ENCODE data around the gene CENPX. TPM values are rescaled to one million over a fixed set of nuclear protein-coding genes. Genes with fewer than 3 reads are reported as not detected.

The CENPX gene
- total RNA-seq, 1 donor from 2014 or later = 61.3 TPM

DNA sequence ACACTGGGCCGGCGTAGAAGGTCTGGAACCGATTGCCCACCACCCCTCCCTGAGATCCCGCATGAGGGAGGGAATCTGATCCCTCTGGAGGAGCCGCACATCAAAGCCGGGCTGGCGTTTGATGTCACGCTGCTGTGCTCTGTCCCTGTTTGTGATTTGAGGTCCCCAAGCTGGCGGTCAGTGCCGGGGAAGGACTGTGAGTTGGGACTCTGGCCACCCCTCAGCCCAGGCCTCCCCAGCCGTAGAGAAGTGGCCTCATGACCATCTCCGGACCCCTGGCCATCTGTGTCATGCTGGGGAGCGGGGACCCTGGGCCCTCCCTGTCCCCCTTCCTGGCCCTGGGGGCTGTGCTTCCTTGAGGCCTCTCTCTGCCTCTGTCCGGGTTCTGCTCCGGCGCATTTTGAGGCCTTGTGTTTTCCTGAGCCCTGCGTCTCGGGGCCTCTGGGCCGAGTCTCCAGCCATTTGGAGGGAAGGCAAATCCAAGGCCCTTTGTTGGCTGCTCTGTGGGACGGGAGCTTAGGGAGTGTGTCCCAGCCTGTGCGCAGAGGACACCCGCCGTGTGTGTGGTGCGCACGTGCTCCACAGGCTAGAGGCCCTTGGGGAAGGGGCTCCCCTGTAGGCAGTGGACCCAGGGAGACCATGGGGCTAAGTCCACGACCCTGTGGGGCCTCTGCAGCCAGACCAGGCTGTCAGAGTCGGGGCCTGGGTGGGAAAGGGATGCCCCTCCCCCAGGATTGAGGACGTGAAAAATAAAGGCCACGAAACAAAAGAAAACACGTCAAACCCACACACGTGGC, 30.2 kb downstream of the CENPX start:
- no peak overlapping the region for H3K4me3 ChIP-seq (ENCODE audit: low read depth, low read length)
- peaks cover 4% of the 10 kb centered on the region for H3K36me3 ChIP-seq (ENCODE audit: control insufficient read depth, insufficient read depth, low read length)
- TF ChIP-seq CTCF (IDR thresholded peaks at IDR 0.05; ENCODE audit: insufficient read depth, low read length, poor library complexity, severe bottlenecking) = no peak
- DNase-seq (ENCODE audit: low read depth) = no peak
- H3K27me3 ChIP-seq (ENCODE audit: control insufficient read depth, insufficient read depth, low read length) = no peaks in the 10 kb centered on the region

- no peak overlapping the region for H3K4me3 ChIP-seq (ENCODE audit: low read depth, low read length)
- no peak for TF ChIP-seq CTCF (IDR thresholded peaks at IDR 0.05; ENCODE audit: insufficient read depth, low read length, poor library complexity, severe bottlenecking)
- H3K36me3 ChIP-seq (ENCODE audit: control insufficient read depth, insufficient read depth, low read length) = peaks cover 4% of the 10 kb centered on the region
- DNase-seq (ENCODE audit: low read depth) = peak; percentile 44
- H3K27me3 ChIP-seq (ENCODE audit: control insufficient read depth, insufficient read depth, low read length) = no peaks in the 10 kb centered on the region
Measured at GRCh38 chr17:81991684-81992305, 30.9 kb downstream of the CENPX start.

DNA sequence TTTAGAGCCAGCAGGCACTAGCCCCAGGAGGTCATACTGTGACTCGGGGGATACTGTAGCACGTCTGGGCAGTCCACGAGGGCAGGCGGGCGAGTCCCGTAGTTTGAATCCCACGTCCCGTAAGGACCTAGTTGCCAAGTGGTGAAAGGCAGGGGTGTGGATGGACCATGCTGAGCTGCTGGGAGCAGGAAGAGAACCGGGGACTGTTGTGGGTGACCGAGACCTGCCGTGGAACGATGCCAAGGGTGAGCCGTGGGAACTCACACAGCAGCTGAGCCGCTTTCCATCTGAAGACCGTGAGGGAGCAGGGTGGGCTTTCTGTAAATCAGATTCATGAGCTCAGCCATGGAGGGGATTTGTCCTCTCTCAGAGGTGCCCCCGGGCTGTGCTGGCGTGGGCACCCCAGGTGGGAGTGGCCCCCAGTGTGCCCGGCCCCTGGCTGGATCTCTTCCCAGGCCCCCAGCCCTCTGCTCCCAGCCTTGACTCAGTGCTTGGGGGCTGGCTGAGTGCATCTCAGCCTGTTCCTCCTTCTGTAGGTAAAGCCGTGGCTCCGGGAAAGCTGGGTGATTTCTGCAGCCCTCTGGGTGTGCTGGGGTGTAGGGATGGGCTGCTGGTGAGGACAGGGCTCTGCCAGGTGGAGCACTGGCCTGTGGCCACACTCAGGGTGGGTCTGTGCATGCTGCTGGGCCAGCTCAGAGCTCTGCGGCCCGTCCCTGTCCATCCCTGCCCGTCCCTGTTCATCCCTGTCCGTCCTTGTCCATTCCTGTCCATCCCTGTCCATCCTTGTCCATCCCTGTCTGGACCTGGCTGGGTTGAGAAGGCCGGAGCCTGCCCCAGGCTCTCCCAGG, 31.6 kb downstream of the CENPX start:
- no peak for TF ChIP-seq CTCF (IDR thresholded peaks at IDR 0.05; ENCODE audit: insufficient read depth, low read length, poor library complexity, severe bottlenecking)
- H3K27me3 ChIP-seq (ENCODE audit: control insufficient read depth, insufficient read depth, low read length) = no peaks in the 10 kb centered on the region
- DNase-seq (ENCODE audit: low read depth) = no peak
- H3K36me3 ChIP-seq (ENCODE audit: control insufficient read depth, insufficient read depth, low read length) = peaks cover 4% of the 10 kb centered on the region
- no peak overlapping the region for H3K4me3 ChIP-seq (ENCODE audit: low read depth, low read length)

DNA sequence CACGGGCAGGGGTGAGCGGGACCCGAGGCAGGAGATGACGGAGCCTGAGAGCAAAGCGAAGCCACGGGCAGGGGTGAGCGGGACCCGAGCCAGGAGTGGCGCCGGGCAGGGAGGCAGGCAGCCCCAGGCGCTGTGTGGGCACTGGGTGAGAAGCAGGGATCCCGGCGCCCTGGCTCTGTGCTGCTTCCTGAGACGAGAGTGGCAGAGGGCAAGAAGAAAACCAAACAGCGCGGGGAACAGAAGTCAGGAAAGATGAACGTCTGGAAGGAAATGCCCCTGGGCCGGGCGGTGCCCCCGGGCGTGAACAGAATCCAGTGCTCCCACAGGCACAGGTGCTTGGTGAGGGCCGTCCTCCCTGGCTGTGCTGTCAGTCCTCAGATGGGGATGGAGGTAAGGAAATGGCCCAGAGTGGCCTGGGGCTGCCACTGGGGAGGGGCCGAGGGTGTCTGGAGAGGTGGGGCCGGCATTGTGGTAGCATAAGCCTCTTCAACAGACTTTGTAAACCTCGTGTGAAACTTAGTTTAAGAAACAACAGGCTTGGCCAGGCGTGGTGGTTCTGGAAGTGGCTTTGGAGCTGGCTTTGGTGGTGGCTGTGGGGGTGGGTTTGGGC, 35.4 kb downstream of the CENPX start:
- TF ChIP-seq CTCF (IDR thresholded peaks at IDR 0.05; ENCODE audit: insufficient read depth, low read length, poor library complexity, severe bottlenecking) = no peak
- DNase-seq (ENCODE audit: low read depth) = no peak
- H3K4me3 ChIP-seq (ENCODE audit: low read depth, low read length) = no peak overlapping the region
- H3K36me3 ChIP-seq (ENCODE audit: control insufficient read depth, insufficient read depth, low read length) = peaks cover 2% of the 10 kb centered on the region
- H3K27me3 ChIP-seq (ENCODE audit: control insufficient read depth, insufficient read depth, low read length) = no peaks in the 10 kb centered on the region

DNA sequence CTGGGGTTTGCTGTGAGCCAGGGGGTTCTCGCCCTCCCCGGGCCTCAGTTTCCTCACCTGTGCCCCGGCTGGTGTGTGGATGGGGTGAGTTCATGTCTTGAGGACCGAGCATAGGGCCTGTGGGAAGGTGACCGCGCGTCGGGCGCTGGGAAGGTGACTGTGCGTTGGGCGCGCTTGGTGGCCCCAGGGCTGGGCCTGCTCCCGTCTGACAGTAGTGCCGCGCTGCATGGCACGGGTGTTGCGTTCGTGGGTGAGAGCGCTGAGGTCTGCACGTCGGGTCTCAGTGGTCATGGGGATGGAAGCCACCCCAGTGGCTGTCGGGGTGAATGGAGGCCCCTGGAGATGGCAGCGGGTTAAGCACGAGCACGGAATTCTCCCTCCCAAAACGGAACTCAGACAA, 36.1 kb downstream of the CENPX start:
- no peak for DNase-seq (ENCODE audit: low read depth)
- Histone ChIP-seq H3K36me3 (ENCODE audit: control insufficient read depth, insufficient read depth, low read length) (peaks cover 2% of the 10 kb centered on the region), H3K27me3 (ENCODE audit: control insufficient read depth, insufficient read depth, low read length) (no peaks in the 10 kb centered on the region), H3K4me3 (ENCODE audit: low read depth, low read length) (no peak overlapping the region)
- TF ChIP-seq CTCF (IDR thresholded peaks at IDR 0.05; ENCODE audit: insufficient read depth, low read length, poor library complexity, severe bottlenecking) = no peak
